ENCODE results near the gene CCSER1. TPM values are rescaled to one million over a fixed set of nuclear protein-coding genes. Genes with fewer than 3 reads are reported as not detected.

Gene CCSER1
- total and polyA plus RNA-seq, 2 donors (not counting 1 experiment from before 2014, with no cell fraction given) = 10.7 to 39.5 TPM

DNA sequence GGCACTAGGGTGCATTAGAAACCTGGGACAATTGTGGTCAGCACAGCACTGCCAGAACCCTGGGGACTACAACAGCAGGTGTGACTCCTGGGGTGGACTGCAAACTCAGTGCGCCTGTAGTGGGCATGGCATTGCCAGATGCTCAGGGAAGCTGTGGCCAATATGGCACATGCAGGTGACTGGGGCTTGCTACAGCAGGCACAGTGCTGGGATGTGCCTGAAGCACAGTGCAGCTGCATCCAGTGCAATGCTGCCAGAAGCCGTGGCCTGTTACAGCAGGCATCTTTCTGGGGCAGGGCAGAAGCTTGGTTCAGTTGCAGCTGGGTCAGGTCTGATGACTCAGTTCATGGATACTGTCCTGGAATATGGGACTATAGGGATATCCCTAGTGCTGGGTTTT is 445.8 kb downstream of the CCSER1 start:
- Histone ChIP-seq H3K36me3 (replicated peaks in 1 of 2; ENCODE audit: control extremely low read depth in 1 of 2, control insufficient read depth in 1 of 2, extremely low read depth in 1 of 2, insufficient read depth in 2 of 2, low read length in 1 of 2) (no peaks in the 10 kb centered on the region), H3K27ac (ENCODE audit: low read length in 2 of 2) (no peak overlapping the region), H2AFZ (ENCODE audit: insufficient read depth, low read depth, low read length, poor library complexity, severe bottlenecking) (no peak overlapping the region), H3K4me1 (ENCODE audit: control insufficient read depth in 2 of 2, insufficient read depth in 2 of 2, low read length in 2 of 2) (no peaks in the 10 kb centered on the region), H3K4me2 (replicated peaks; ENCODE audit: low read depth, low read length, poor library complexity, severe bottlenecking) (no peak overlapping the region), H3K9ac (ENCODE audit: low read length) (no peak overlapping the region), H3K4me3 (ENCODE audit: control extremely low read depth in 1 of 5, extremely low read depth in 1 of 5, insufficient read depth in 1 of 5, low read depth in 2 of 5, low read length in 4 of 5) (no peak overlapping the region), H3K79me2 (ENCODE audit: control insufficient read depth, insufficient read depth, low read length) (no peaks in the 10 kb centered on the region), H3K27me3 (replicated peaks in 1 of 4; ENCODE audit: control extremely low read depth in 1 of 4, control insufficient read depth in 3 of 4, insufficient read depth in 4 of 4, low read length in 3 of 4) (no peaks in the 10 kb centered on the region), H4K20me1 (ENCODE audit: control insufficient read depth, insufficient read depth, low read length, poor library complexity, severe bottlenecking) (no peaks in the 10 kb centered on the region), H3K9me3 (ENCODE audit: control extremely low read depth in 1 of 3, control insufficient read depth in 2 of 3, insufficient read depth in 1 of 3, low read length in 2 of 3) (peaks cover 0 to 10% (median 0%) of the 10 kb centered on the region in 3 donors)
- no peak for ATAC-seq (ENCODE audit: low read depth)
- intact Hi-C loops (cut with micrococcal nuclease) = no loop called here
- TF ChIP-seq, protein P1, sequence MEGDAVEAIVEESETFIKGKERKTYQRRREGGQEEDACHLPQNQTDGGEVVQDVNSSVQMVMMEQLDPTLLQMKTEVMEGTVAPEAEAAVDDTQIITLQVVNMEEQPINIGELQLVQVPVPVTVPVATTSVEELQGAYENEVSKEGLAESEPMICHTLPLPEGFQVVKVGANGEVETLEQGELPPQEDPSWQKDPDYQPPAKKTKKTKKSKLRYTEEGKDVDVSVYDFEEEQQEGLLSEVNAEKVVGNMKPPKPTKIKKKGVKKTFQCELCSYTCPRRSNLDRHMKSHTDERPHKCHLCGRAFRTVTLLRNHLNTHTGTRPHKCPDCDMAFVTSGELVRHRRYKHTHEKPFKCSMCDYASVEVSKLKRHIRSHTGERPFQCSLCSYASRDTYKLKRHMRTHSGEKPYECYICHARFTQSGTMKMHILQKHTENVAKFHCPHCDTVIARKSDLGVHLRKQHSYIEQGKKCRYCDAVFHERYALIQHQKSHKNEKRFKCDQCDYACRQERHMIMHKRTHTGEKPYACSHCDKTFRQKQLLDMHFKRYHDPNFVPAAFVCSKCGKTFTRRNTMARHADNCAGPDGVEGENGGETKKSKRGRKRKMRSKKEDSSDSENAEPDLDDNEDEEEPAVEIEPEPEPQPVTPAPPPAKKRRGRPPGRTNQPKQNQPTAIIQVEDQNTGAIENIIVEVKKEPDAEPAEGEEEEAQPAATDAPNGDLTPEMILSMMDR (IDR thresholded peaks at IDR 0.05) = no peak
- no peak for TF ChIP-seq EZH2 (IDR thresholded peaks at IDR 0.05; ENCODE audit: borderline replicate concordance, insufficient read depth, low read depth, low read length, poor library complexity, severe bottlenecking)
- no peak for DNase-seq
- H3K27ac Mint-ChIP-seq = no peak overlapping the region
- H3K9me3 Mint-ChIP-seq (ENCODE audit: insufficient read depth) = peaks cover 5% of the 10 kb centered on the region
- ChIA-PET POLR2A (no interaction called here), CTCF (no interaction called here)
- H3K4me3 Mint-ChIP-seq = no peak overlapping the region
- no peaks in the 10 kb centered on the region for H3K27me3 Mint-ChIP-seq
- peaks cover 2% of the 10 kb centered on the region for H3K4me1 Mint-ChIP-seq
- WGBS (ENCODE audit: insufficient coverage) = 85% methylated on average over 2 of the region's 2 CpGs

- no peaks in the 10 kb centered on the region for H3K4me1 Mint-ChIP-seq
- TF ChIP-seq, protein P1 (IDR thresholded peaks at IDR 0.05) = no peak
- no peak for TF ChIP-seq EZH2 (IDR thresholded peaks at IDR 0.05; ENCODE audit: borderline replicate concordance, insufficient read depth, low read depth, low read length, poor library complexity, severe bottlenecking)
- CTCF ChIA-PET = no interaction called here
These were observed 448.2 kb downstream of the CCSER1 start for GRCh38 chr4:90575371-90575770.

More at GRCh38 chr4:90575371-90575770, 448.2 kb downstream of the CCSER1 start:
- Mint-ChIP-seq H3K9me3 (ENCODE audit: insufficient read depth) (peaks cover 5% of the 10 kb centered on the region), H3K27ac (no peak overlapping the region), H3K27me3 (no peaks in the 10 kb centered on the region), H3K4me3 (no peak overlapping the region)
- DNase-seq = no peak
- peaks cover 0 to 6% (median 0%) of the 10 kb centered on the region in 3 donors for H3K9me3 ChIP-seq (ENCODE audit: control extremely low read depth in 1 of 3, control insufficient read depth in 2 of 3, insufficient read depth in 1 of 3, low read length in 2 of 3)
- no peaks in the 10 kb centered on the region for H3K36me3 ChIP-seq (replicated peaks in 1 of 2; ENCODE audit: control extremely low read depth in 1 of 2, control insufficient read depth in 1 of 2, extremely low read depth in 1 of 2, insufficient read depth in 2 of 2, low read length in 1 of 2)
- ATAC-seq (ENCODE audit: low read depth) = no peak
- H2AFZ ChIP-seq (ENCODE audit: insufficient read depth, low read depth, low read length, poor library complexity, severe bottlenecking) = no peak overlapping the region
- intact Hi-C loops (cut with micrococcal nuclease) = no loop called here
- no CpG with 5 or more reads among the region's 1 CpG for WGBS (ENCODE audit: insufficient coverage)
- H4K20me1 ChIP-seq (ENCODE audit: control insufficient read depth, insufficient read depth, low read length, poor library complexity, severe bottlenecking) = no peaks in the 10 kb centered on the region
- H3K27me3 ChIP-seq (replicated peaks in 1 of 4; ENCODE audit: control extremely low read depth in 1 of 4, control insufficient read depth in 3 of 4, insufficient read depth in 4 of 4, low read length in 3 of 4) = no peaks in the 10 kb centered on the region
- POLR2A ChIA-PET = no interaction called here
- no peak overlapping the region for H3K4me3 ChIP-seq (ENCODE audit: control extremely low read depth in 1 of 5, extremely low read depth in 1 of 5, insufficient read depth in 1 of 5, low read depth in 2 of 5, low read length in 4 of 5)
- H3K4me2 ChIP-seq (replicated peaks; ENCODE audit: low read depth, low read length, poor library complexity, severe bottlenecking) = no peak overlapping the region
- H3K4me1 ChIP-seq (ENCODE audit: control insufficient read depth in 2 of 2, insufficient read depth in 2 of 2, low read length in 2 of 2) = no peaks in the 10 kb centered on the region
- no peak overlapping the region for H3K9ac ChIP-seq (ENCODE audit: low read length)
- H3K79me2 ChIP-seq (ENCODE audit: control insufficient read depth, insufficient read depth, low read length) = no peaks in the 10 kb centered on the region
- no peak overlapping the region for H3K27ac ChIP-seq (ENCODE audit: low read length in 2 of 2)

Data from B cell (primary cell).